Measurements from ENCODE around the gene TSHR.

Gene TSHR

DNA sequence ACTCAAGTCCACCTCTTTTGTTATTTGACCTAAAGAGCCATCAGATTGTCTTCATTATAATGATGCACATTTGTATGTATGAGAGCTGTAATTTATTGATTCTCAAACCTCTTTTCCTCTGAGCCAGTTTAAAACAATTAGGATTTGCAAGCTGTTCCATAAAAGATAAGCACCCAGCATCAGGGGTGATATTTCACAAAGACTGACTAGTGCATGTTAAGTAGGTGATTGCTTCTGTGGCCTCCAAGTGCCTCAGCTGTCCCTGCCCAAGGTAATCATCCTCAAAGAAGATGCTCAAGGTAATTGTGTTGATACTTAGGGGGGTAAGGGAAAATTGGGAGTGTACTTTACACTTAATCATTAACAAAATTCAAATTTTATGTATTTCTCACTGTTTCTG is 32.1 kb upstream of the TSHR start:
- Histone ChIP-seq H3K4me3 (ENCODE audit: severe bottlenecking) (no peak overlapping the region), H3K27ac (ENCODE audit: poor library complexity, severe bottlenecking) (no peak overlapping the region), H3K27me3 (ENCODE audit: insufficient read depth, poor library complexity, severe bottlenecking) (no peaks in the 10 kb centered on the region), H3K9me3 (ENCODE audit: severe bottlenecking) (no peaks in the 10 kb centered on the region), H3K4me1 (ENCODE audit: insufficient read depth, poor library complexity, severe bottlenecking) (peaks cover 4% of the 10 kb centered on the region), H3K36me3 (ENCODE audit: low read depth) (no peaks in the 10 kb centered on the region; the same call in none of the 2 replicates)
- TF ChIP-seq, protein P1, sequence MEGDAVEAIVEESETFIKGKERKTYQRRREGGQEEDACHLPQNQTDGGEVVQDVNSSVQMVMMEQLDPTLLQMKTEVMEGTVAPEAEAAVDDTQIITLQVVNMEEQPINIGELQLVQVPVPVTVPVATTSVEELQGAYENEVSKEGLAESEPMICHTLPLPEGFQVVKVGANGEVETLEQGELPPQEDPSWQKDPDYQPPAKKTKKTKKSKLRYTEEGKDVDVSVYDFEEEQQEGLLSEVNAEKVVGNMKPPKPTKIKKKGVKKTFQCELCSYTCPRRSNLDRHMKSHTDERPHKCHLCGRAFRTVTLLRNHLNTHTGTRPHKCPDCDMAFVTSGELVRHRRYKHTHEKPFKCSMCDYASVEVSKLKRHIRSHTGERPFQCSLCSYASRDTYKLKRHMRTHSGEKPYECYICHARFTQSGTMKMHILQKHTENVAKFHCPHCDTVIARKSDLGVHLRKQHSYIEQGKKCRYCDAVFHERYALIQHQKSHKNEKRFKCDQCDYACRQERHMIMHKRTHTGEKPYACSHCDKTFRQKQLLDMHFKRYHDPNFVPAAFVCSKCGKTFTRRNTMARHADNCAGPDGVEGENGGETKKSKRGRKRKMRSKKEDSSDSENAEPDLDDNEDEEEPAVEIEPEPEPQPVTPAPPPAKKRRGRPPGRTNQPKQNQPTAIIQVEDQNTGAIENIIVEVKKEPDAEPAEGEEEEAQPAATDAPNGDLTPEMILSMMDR (IDR thresholded peaks at IDR 0.05; ENCODE audit: poor library complexity, severe bottlenecking): no peak
- no peak for DNase-seq (ENCODE audit: low spot score)
- no peak for ATAC-seq (ENCODE audit: low read depth)

GRCh38 chr14:80924365-80925103 is 30.9 kb upstream of the TSHR start:
- H3K36me3 ChIP-seq (ENCODE audit: low read depth): peaks cover 6% of the 10 kb centered on the region
- TF ChIP-seq, protein P1 (IDR thresholded peaks at IDR 0.05; ENCODE audit: poor library complexity, severe bottlenecking): no peak
- no peaks in the 10 kb centered on the region for H3K4me1 ChIP-seq (ENCODE audit: insufficient read depth, poor library complexity, severe bottlenecking)
- H3K27ac ChIP-seq (ENCODE audit: poor library complexity, severe bottlenecking): no peak overlapping the region
- ATAC-seq (ENCODE audit: low read depth): no peak
- no peak overlapping the region for H3K4me3 ChIP-seq (ENCODE audit: severe bottlenecking)
- no peaks in the 10 kb centered on the region for H3K9me3 ChIP-seq (ENCODE audit: severe bottlenecking)
- DNase-seq (ENCODE audit: low spot score): no peak
- H3K27me3 ChIP-seq (ENCODE audit: insufficient read depth, poor library complexity, severe bottlenecking): no peaks in the 10 kb centered on the region

DNA sequence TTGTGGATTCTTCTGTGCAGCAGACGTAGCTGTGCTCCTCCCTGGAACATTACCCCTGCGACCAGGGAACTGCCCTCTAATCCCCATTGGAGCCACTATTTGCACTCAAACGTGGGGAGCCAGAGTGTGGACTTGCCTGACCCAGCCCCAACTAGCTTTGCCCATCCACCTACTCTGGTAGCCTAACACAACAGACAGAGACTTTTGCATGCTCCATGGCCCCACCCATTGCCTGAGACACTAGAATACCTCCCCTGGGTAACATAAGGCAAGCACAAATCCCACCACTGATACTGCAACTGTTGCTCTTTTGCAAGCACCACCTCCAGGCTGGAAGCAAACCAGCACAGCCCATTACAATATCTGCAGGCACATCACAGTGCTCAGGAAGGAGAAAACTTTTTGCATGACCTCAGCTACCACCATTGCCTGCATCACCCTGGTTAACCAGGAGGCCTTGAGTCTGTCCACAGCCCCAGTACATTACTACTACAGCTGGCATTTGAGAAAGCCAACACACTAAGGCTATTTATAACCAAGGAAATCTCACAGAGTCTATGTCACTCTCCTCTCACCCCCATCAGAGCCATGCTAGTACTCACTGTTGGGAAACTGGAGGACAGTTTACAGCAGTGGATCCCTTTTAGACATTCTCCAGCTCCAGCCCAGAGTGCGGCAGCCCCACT is 28.9 kb upstream of the TSHR start:
- H3K9me3 ChIP-seq (ENCODE audit: severe bottlenecking): no peaks in the 10 kb centered on the region
- no peak for ATAC-seq (ENCODE audit: low read depth)
- peaks cover 10% of the 10 kb centered on the region for H3K4me1 ChIP-seq (ENCODE audit: insufficient read depth, poor library complexity, severe bottlenecking)
- H3K4me3 ChIP-seq (ENCODE audit: severe bottlenecking): no peak overlapping the region
- TF ChIP-seq, protein P1 (IDR thresholded peaks at IDR 0.05; ENCODE audit: poor library complexity, severe bottlenecking): no peak
- H3K36me3 ChIP-seq (ENCODE audit: low read depth): peaks cover 9% of the 10 kb centered on the region; the same call in 1 of the 2 replicates
- H3K27ac ChIP-seq (ENCODE audit: poor library complexity, severe bottlenecking): no peak overlapping the region
- no peak for DNase-seq (ENCODE audit: low spot score)
- no peaks in the 10 kb centered on the region for H3K27me3 ChIP-seq (ENCODE audit: insufficient read depth, poor library complexity, severe bottlenecking)

DNA sequence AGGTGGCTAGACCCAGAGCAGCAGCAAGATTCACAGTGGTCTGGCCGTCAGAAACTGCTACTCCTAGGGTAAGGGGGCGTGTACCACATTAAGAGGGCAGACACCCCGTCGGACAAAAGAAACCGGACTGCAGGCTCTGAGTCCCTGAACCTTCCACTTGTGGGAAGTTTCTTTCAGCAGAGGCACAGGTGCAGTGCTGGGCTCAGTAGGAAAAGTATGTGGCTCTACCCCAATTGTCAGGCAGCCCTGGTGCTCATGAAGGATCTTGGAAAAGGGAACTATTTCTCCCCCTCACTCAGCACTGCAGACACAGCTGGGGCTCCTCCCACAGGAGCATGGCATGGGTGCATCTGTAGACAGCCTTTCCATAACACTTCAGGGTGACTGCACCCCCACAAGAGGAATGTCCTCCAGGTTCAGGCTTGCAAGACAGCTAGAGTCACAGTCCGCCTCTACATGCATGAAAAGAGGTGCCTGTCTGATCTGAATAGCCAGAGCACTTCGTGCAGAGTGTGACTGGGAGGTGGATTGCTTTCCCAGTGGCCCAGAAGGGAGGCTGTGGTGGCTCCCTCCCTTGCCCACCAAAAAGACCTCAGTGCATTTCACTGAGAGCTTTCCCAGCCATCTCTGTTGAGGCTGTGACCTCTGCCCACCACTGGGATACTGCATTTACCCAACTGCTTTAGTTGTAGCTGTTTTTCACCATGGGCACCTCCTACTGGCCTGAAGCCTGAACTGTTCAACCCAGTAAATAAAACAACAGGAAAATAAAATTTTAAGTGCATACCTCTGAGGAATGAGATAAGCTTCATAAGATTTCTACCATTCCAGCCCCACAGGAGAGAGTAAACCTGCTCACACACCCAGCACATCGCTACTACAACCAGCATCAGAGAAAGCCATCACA is 28.1 kb upstream of the TSHR start:
- H3K4me1 ChIP-seq (ENCODE audit: insufficient read depth, poor library complexity, severe bottlenecking): peaks cover 17% of the 10 kb centered on the region

More for the DNA sequence above, 28.1 kb upstream of the TSHR start:
- H3K4me3 ChIP-seq (ENCODE audit: severe bottlenecking): no peak overlapping the region
- TF ChIP-seq, protein P1 (IDR thresholded peaks at IDR 0.05; ENCODE audit: poor library complexity, severe bottlenecking): no peak
- no peaks in the 10 kb centered on the region for H3K9me3 ChIP-seq (ENCODE audit: severe bottlenecking)
- H3K27me3 ChIP-seq (ENCODE audit: insufficient read depth, poor library complexity, severe bottlenecking): no peaks in the 10 kb centered on the region
- DNase-seq (ENCODE audit: low spot score) (no peak), ATAC-seq (ENCODE audit: low read depth) (no peak)
- no peak overlapping the region for H3K27ac ChIP-seq (ENCODE audit: poor library complexity, severe bottlenecking)
- peaks cover 9% of the 10 kb centered on the region; the same call in 1 of the 2 replicates for H3K36me3 ChIP-seq (ENCODE audit: low read depth)

Measured in RWPE2 (cell line).